Ecto neural progenitor cell (in vitro differentiated cells): Measurements from ENCODE around the gene FCRL6.

Experiments
- DNase-seq: peaks from one replicate; pipeline ENCODE4 v3.0.0-alpha.2; 2018; ENCODE audit warnings: low spot score

FCRL6 gene

DNA sequence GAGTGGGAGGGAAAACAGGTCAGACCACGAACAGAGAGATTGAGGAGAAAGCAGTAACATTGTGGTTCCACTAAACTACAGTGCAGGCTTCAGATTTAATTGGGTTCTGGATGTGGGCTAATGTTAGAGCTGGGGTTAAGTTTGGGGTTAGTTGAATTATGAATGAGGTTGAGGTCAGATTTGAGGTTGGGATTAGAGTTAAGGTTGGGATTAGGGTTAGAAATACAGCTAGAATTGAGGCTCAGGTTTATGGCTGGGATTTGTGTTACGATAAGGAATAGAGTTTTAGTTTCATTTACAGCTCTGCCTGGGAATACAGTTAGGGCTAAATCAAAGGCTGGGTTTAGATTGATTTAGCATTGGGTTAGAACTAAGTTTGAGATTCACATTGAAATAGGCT is 62.1 kb downstream of the FCRL6 start:
- no peak for DNase-seq
